VCaP (cell line): ENCODE results near the gene RAB34.
A peak's percentile ranks its signal among the peaks of the same experiment; 100 is the strongest.

ENCODE experiments used
- H3K27ac ChIP-seq: fragments of 450-650 bp; 2 replicates; pipeline ENCODE4 v1.5.1; 2017
- TF ChIP-seq, protein P1 (sequence below): fragments of 450-650 bp; conservative IDR thresholded peaks from 2 replicates; pipeline ENCODE4 v1.5.1; 2017; ENCODE audit warnings: mild to moderate bottlenecking, moderate library complexity

RAB34 gene

DNA sequence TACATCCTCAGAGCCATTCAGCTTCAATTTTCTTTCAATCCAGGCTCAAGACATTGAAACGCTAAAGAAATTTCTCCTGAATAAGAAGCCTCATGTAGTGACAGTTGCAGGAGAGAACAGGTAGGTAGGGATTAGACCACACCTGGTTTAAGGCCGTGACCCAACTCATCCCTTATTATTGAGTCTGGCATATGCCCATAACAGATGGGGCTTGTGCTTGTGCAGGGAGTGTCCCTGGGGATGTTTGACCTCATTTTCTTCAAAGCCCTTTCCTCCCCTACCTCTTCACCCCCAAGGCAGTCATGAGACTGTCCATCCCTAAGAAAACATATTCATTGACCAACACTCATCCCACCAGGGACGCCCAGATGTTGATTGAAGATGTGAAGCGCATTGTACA is 31.4 kb downstream of the RAB34 start:
- peak overlapping the region; percentile 45 for H3K27ac ChIP-seq
- TF ChIP-seq, protein P1, sequence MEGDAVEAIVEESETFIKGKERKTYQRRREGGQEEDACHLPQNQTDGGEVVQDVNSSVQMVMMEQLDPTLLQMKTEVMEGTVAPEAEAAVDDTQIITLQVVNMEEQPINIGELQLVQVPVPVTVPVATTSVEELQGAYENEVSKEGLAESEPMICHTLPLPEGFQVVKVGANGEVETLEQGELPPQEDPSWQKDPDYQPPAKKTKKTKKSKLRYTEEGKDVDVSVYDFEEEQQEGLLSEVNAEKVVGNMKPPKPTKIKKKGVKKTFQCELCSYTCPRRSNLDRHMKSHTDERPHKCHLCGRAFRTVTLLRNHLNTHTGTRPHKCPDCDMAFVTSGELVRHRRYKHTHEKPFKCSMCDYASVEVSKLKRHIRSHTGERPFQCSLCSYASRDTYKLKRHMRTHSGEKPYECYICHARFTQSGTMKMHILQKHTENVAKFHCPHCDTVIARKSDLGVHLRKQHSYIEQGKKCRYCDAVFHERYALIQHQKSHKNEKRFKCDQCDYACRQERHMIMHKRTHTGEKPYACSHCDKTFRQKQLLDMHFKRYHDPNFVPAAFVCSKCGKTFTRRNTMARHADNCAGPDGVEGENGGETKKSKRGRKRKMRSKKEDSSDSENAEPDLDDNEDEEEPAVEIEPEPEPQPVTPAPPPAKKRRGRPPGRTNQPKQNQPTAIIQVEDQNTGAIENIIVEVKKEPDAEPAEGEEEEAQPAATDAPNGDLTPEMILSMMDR = no peak

DNA sequence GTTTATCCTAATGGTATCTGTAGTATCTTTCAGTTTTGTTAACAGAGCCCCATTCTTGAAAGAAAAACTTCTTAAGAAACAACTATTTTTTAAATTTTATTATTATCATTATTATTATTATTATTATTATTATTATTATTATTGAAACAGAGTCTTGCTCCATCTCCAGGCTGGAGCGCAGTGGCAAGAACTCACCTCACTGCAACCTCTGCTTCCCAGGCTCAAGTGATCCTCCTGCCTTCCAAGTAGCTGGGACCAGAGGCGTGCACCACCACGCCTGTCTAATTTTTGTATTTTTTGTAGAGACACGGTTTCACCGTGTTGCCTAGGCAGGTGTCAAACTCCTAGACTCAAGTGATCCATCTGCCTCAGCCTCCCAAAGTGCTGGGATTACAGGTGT is 32.3 kb downstream of the RAB34 start:
- TF ChIP-seq, protein P1 = no peak
- H3K27ac ChIP-seq = peak overlapping the region; percentile 45

DNA sequence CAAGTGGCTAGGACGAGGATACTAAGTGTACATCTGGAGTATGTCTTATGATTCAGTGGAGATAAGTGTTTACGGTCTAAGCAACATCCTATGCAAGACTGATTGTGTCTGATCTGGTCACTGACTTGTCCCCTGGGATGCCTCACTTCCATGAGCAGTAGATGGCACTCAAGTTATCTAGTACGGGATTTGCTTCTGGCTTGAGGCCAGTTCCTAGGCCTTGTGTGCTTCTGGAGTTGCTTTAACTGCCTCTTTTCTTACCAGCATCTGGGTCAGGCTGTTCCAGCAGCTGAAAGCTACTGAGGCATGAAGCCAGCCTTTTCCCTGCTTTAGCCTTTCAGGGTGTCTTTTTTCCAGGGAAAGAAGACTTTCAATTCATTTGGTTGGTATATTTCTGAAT is 32.7 kb downstream of the RAB34 start:
- peak overlapping the region; percentile 45 for H3K27ac ChIP-seq
- TF ChIP-seq, protein P1 = peak; percentile 91

DNA sequence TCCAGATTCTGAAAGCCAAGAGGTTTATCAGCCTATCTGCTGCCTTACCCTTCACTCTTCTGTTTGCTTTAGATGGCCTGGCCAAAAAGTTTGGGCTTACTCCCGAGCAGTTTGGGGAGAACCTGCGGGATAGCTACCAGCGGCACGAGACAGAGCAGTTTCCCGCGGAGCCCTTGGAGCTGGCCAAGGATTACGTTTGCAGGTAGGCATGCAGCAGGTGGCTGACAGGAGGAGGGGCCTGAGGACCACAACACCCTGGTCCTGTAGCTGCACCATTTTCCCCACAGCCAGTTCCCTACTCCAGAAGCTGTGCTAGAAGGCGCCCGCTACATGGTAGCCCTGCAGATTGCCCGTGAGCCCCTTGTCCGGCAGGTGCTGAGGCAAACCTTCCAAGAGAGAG is 35.0 kb downstream of the RAB34 start:
- H3K27ac ChIP-seq = peak overlapping the region; percentile 45
- TF ChIP-seq, protein P1 = no peak

DNA sequence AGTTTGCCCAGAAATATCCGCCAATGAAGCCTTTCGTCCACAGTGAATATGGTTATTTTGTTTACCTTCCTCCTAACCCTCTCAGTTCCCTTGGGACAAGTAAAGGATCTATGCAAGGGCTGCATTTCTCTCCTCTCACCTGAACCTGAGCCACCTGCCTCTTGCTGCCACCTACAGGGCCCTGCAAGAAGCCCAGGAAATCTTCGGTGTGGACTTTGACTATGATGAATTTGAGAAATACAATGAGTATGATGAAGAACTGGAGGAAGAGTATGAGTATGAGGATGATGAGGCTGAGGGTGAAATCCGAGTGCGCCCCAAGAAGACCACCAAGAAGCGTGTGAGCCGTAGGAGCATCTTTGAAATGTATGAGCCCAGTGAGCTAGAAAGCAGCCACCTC is 41.7 kb downstream of the RAB34 start:
- H3K27ac ChIP-seq = peak overlapping the region; percentile 57
- TF ChIP-seq, protein P1 = peak; percentile 99

DNA sequence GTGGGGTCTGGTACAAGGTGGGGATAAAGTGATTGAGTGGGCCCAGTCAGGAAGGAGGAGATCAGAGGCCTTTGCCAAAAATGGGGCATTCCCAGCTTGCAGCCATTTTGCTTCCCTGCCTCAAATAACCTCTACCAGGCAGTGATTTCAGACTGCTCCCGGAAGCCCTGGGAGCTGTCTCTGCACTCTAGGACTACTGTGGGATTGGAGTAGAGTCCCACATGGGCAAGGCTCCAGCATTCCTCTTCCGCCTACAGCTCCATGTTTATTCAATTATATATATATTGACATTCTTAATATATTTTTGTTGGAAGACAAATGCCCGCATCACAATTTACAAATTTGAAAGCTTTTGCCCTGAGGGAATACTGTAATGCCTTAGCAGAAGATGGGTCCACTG is 42.2 kb downstream of the RAB34 start:
- TF ChIP-seq, protein P1 = no peak
- H3K27ac ChIP-seq = peak overlapping the region; percentile 57

DNA sequence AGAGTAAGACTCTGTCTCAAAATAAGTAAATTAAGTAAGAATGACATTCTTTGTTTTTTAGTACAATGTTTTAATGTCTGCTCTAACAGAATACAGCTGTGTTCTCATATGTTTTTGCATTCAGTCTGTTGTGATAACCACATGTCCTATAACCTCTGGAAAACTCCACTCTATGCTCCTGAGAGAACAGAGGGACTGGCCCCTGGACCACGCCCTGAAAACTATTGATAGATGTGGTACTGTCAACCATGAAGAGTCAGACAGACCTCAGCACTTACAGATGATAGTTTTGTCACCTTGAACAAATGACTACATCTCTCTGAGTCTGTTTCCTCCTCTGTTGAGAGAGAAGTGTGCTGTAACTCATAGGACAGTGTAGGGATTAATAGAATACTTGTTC is 47.8 kb downstream of the RAB34 start:
- TF ChIP-seq, protein P1 = no peak
- H3K27ac ChIP-seq = no peak overlapping the region

DNA sequence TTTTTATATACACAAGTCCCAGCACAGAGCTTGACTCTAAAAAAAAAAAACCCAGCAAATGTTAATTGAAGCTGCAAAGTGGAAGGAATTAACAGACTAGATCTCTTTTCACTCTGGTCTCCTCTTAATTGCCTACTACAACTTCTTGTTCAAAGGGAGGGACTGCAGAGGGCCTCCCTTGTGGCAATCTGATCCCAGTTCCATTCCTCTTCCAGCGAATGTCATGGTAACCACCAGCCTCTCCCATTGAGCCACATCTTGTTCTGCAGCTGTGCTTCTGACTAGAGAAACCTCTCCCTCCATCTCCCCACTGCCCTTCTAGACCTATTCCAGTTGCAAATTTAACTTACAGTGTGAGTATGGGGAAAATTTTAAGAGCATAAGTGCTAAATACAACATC is 49.8 kb downstream of the RAB34 start:
- TF ChIP-seq, protein P1 = no peak
- H3K27ac ChIP-seq = no peak overlapping the region
